Fibroblast of skin of abdomen (primary cell): ENCODE results near the gene DCBLD1.
A peak's percentile ranks its signal among the peaks of the same experiment; 100 is the strongest.
"Not testable (repeated sequence)": the region's sequence is repeated elsewhere in the genome, so short reads cannot be mapped to it uniquely, and the experiment has no call there.

Experiments
- DNase-seq: peaks from one replicate; pipeline ENCODE4 v3.0.0-alpha.2; 2013

Gene DCBLD1

GRCh38 chr6:117502580-117502979 lies 20.1 kb downstream of the DCBLD1 start:
- DNase-seq: peak; percentile 67

- DNase-seq: no peak
Measured at GRCh38 chr6:117503211-117503610, 20.7 kb downstream of the DCBLD1 start.

GRCh38 chr6:117504478-117505144 lies 22.1 kb downstream of the DCBLD1 start:
- no peak for DNase-seq

GRCh38 chr6:117505311-117505710 lies 22.8 kb downstream of the DCBLD1 start:
- peak; percentile 52 for DNase-seq

- DNase-seq: peak; percentile 67
Measured at GRCh38 chr6:117506180-117506835, 23.8 kb downstream of the DCBLD1 start.

- no peak for DNase-seq
Measured at GRCh38 chr6:117506907-117507306, 24.4 kb downstream of the DCBLD1 start.

- no peak for DNase-seq
Measured at GRCh38 chr6:117508450-117508971, 26.0 kb downstream of the DCBLD1 start.

- DNase-seq: no peak
Measured at GRCh38 chr6:117509021-117509420, 26.5 kb downstream of the DCBLD1 start.

- DNase-seq: no peak
Measured at GRCh38 chr6:117512056-117512828, 29.8 kb downstream of the DCBLD1 start.

GRCh38 chr6:117512987-117513573 lies 30.6 kb downstream of the DCBLD1 start:
- DNase-seq: no peak

- peak; percentile 49 for DNase-seq
Measured at GRCh38 chr6:117513778-117514365, 31.4 kb downstream of the DCBLD1 start.

- no peak for DNase-seq
Measured at GRCh38 chr6:117514655-117515054, 32.2 kb downstream of the DCBLD1 start.

- DNase-seq: no peak
Measured at GRCh38 chr6:117515326-117515725, 32.9 kb downstream of the DCBLD1 start.

GRCh38 chr6:117517995-117518394 lies 35.5 kb downstream of the DCBLD1 start:
- DNase-seq: not testable (repeated sequence)

- no peak for DNase-seq
Measured at GRCh38 chr6:117518870-117519269, 36.4 kb downstream of the DCBLD1 start.

- no peak for DNase-seq
Measured at GRCh38 chr6:117520603-117521395, 38.3 kb downstream of the DCBLD1 start.

GRCh38 chr6:117521791-117522502 lies 39.5 kb downstream of the DCBLD1 start:
- DNase-seq: peak; percentile 36

GRCh38 chr6:117525607-117526006 lies 43.1 kb downstream of the DCBLD1 start:
- no peak for DNase-seq

- DNase-seq: no peak
Measured at GRCh38 chr6:117530467-117531242, 48.2 kb downstream of the DCBLD1 start.

GRCh38 chr6:117531346-117531745 lies 48.9 kb downstream of the DCBLD1 start:
- DNase-seq: peak; percentile 38
